Measurements from ENCODE around the gene TNFRSF8.

The TNFRSF8 gene

DNA sequence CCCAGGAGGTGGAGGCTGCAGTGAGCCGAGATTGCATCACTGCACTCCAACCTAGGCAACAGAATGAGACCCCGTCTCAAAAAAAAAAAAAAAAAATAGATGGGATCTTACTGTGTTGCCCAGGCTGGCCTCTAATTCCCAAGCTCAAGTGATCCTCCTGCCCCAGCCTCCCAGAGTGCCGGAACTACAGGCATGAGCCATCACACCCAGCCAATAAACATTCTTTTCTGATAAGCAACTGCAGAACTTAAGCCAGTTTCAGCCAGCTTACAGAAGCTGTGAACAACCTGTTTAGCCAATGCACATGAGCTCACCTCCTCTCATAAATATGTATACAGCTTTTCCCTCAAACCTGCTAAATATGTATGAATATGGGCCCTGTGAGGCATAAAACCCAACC, 46.9 kb upstream of the TNFRSF8 start:
- TF ChIP-seq, protein P1, sequence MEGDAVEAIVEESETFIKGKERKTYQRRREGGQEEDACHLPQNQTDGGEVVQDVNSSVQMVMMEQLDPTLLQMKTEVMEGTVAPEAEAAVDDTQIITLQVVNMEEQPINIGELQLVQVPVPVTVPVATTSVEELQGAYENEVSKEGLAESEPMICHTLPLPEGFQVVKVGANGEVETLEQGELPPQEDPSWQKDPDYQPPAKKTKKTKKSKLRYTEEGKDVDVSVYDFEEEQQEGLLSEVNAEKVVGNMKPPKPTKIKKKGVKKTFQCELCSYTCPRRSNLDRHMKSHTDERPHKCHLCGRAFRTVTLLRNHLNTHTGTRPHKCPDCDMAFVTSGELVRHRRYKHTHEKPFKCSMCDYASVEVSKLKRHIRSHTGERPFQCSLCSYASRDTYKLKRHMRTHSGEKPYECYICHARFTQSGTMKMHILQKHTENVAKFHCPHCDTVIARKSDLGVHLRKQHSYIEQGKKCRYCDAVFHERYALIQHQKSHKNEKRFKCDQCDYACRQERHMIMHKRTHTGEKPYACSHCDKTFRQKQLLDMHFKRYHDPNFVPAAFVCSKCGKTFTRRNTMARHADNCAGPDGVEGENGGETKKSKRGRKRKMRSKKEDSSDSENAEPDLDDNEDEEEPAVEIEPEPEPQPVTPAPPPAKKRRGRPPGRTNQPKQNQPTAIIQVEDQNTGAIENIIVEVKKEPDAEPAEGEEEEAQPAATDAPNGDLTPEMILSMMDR (IDR thresholded peaks at IDR 0.05; ENCODE audit: poor library complexity, severe bottlenecking) = no peak
- DNase-seq (ENCODE audit: low spot score) = no peak
- no peaks in the 10 kb centered on the region for H3K27me3 ChIP-seq (ENCODE audit: insufficient read depth, poor library complexity, severe bottlenecking)
- no peaks in the 10 kb centered on the region for H3K9me3 ChIP-seq (ENCODE audit: severe bottlenecking)
- H3K4me3 ChIP-seq (ENCODE audit: severe bottlenecking) = no peak overlapping the region
- no peak for ATAC-seq (ENCODE audit: low read depth)
- peaks cover 12% of the 10 kb centered on the region for H3K4me1 ChIP-seq (ENCODE audit: insufficient read depth, poor library complexity, severe bottlenecking)
- peaks cover 18% of the 10 kb centered on the region for H3K36me3 ChIP-seq (ENCODE audit: low read depth)
- H3K27ac ChIP-seq (ENCODE audit: poor library complexity, severe bottlenecking) = no peak overlapping the region

DNA sequence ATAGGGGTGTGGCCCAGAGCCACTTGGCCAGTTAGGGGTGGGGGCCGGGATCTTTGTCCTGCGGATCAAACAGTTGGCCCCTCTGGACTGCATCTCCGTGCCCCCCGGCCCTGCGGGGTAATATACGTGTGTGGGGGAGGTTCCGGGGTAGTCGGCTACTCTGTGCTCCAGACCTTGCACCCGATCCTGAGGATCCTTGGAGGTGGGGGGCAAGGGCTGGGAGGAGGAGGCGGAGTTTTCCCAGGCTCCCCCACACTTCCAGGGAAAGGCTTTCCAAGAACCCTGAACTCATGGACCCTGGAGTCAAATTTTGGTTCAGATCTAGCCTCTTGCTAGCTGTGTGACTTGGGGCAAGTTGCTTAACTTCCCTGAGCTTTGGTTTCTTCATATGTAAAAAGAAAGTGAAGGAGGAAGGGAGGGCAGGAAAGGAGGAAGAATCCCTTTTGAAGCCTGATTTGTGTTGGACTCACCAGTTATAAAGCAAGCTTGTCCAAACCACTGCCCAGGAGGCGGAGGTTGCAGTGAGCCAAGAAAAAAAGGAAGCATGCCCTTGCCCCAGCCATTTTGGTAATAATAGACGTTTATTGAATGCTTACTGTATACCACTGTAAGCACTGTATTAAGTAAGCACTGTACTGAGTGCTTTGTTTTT, 43.1 kb upstream of the TNFRSF8 start:
- Histone ChIP-seq H3K27me3 (ENCODE audit: insufficient read depth, poor library complexity, severe bottlenecking) (no peaks in the 10 kb centered on the region), H3K4me1 (ENCODE audit: insufficient read depth, poor library complexity, severe bottlenecking) (peaks cover 6% of the 10 kb centered on the region), H3K9me3 (ENCODE audit: severe bottlenecking) (no peaks in the 10 kb centered on the region), H3K27ac (ENCODE audit: poor library complexity, severe bottlenecking) (peak overlapping the region; percentile 34), H3K4me3 (ENCODE audit: severe bottlenecking) (peak overlapping the region; percentile 66), H3K36me3 (ENCODE audit: low read depth) (peaks cover 18% of the 10 kb centered on the region)
- ATAC-seq (ENCODE audit: low read depth) (no peak), DNase-seq (ENCODE audit: low spot score) (no peak)
- TF ChIP-seq, protein P1 (IDR thresholded peaks at IDR 0.05; ENCODE audit: poor library complexity, severe bottlenecking) = no peak

GRCh38 chr1:12021616-12022015, 41.5 kb upstream of the TNFRSF8 start:
- DNase-seq (ENCODE audit: low spot score) = no peak
- no peaks in the 10 kb centered on the region for H3K9me3 ChIP-seq (ENCODE audit: severe bottlenecking)
- peaks cover 2% of the 10 kb centered on the region for H3K4me1 ChIP-seq (ENCODE audit: insufficient read depth, poor library complexity, severe bottlenecking)
- TF ChIP-seq, protein P1 (IDR thresholded peaks at IDR 0.05; ENCODE audit: poor library complexity, severe bottlenecking) = no peak
- ATAC-seq (ENCODE audit: low read depth) = no peak
- no peak overlapping the region for H3K27ac ChIP-seq (ENCODE audit: poor library complexity, severe bottlenecking)
- H3K4me3 ChIP-seq (ENCODE audit: severe bottlenecking) = no peak overlapping the region
- H3K36me3 ChIP-seq (ENCODE audit: low read depth) = peaks cover 18% of the 10 kb centered on the region
- no peaks in the 10 kb centered on the region for H3K27me3 ChIP-seq (ENCODE audit: insufficient read depth, poor library complexity, severe bottlenecking)

GRCh38 chr1:12022036-12022435, 41.1 kb upstream of the TNFRSF8 start:
- TF ChIP-seq, protein P1 (IDR thresholded peaks at IDR 0.05; ENCODE audit: poor library complexity, severe bottlenecking) = no peak
- Histone ChIP-seq H3K4me3 (ENCODE audit: severe bottlenecking) (no peak overlapping the region), H3K4me1 (ENCODE audit: insufficient read depth, poor library complexity, severe bottlenecking) (peaks cover 2% of the 10 kb centered on the region), H3K9me3 (ENCODE audit: severe bottlenecking) (no peaks in the 10 kb centered on the region), H3K27ac (ENCODE audit: poor library complexity, severe bottlenecking) (no peak overlapping the region), H3K27me3 (ENCODE audit: insufficient read depth, poor library complexity, severe bottlenecking) (no peaks in the 10 kb centered on the region), H3K36me3 (ENCODE audit: low read depth) (peaks cover 18% of the 10 kb centered on the region)
- DNase-seq (ENCODE audit: low spot score) (no peak), ATAC-seq (ENCODE audit: low read depth) (no peak)

- Histone ChIP-seq H3K9me3 (ENCODE audit: severe bottlenecking) (no peaks in the 10 kb centered on the region), H3K4me3 (ENCODE audit: severe bottlenecking) (no peak overlapping the region), H3K4me1 (ENCODE audit: insufficient read depth, poor library complexity, severe bottlenecking) (no peaks in the 10 kb centered on the region), H3K27me3 (ENCODE audit: insufficient read depth, poor library complexity, severe bottlenecking) (no peaks in the 10 kb centered on the region), H3K27ac (ENCODE audit: poor library complexity, severe bottlenecking) (no peak overlapping the region), H3K36me3 (ENCODE audit: low read depth) (peaks cover 18% of the 10 kb centered on the region)
- ATAC-seq (ENCODE audit: low read depth) = no peak
- no peak for DNase-seq (ENCODE audit: low spot score)
- TF ChIP-seq, protein P1 (IDR thresholded peaks at IDR 0.05; ENCODE audit: poor library complexity, severe bottlenecking) = no peak
Observed at GRCh38 chr1:12026586-12026985, 36.5 kb upstream of the TNFRSF8 start.

Data from RWPE2 (cell line).